ENCODE data around the gene TESK2. TPM values are rescaled to one million over a fixed set of nuclear protein-coding genes. Genes with fewer than 3 reads are reported as not detected.
A peak's percentile ranks its signal among the peaks of the same experiment; 100 is the strongest.
"Not testable (repeated sequence)": the region's sequence is repeated elsewhere in the genome, so short reads cannot be mapped to it uniquely, and the experiment has no call there.

TESK2 gene
- total RNA-seq, 1 donor from 2014 or later: 8.2 TPM

DNA sequence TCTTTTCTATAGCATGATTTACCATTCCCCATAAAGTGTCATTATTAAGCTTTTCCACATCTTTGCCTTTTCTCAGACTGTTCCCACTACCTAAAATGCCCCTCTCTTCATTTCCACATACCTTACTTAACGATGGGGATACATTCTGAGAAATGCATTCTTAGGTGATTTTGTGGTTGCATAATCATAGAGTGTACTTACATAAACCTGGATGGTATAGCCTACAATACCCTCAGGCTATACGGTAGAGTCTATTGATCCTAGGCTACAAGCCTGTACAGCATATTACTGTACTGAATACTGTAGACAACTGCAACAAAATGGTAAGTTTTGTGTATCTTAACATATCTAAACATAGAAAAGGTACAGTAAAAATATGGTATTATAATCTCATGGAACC lies 95.9 kb downstream of the TESK2 start:
- no peaks in the 10 kb centered on the region for H3K9me3 ChIP-seq

DNA sequence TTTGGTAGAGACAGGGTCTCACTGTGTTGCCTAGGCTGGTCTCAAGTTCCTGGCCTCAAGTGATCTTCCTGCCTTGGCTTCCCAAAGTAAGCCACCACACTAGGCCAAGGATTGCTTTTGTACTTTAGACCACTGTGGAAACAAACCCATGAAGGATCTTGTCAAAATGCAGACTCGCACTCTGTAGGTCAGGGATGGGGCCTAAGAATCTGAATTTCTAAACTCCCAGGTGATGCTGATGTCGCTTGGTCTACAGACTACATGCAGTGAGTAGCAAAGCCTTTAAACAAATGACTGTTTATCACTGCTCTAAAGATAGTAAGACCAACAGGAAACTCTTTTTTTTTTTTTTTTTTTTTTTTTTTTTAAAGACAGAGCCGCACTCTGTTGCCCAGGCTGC lies 96.6 kb downstream of the TESK2 start:
- TF ChIP-seq CTCF (IDR thresholded peaks at IDR 0.05): no peak
- Histone ChIP-seq H3K27ac (peak overlapping the region; percentile 55), H3K27me3 (ENCODE audit: low read depth) (no peaks in the 10 kb centered on the region), H3K4me1 (peaks cover 15% of the 10 kb centered on the region), H3K4me3 (no peak overlapping the region), H3K36me3 (no peaks in the 10 kb centered on the region), H3K9me3 (no peaks in the 10 kb centered on the region)
- peak in 1 of 2 donors; percentile 8 for ATAC-seq
- no peak for DNase-seq
- intact Hi-C loops (cut with DNase I): no loop called here

More for the DNA sequence above, 95.9 kb downstream of the TESK2 start:
- intact Hi-C loops (cut with DNase I): no loop called here
- H3K36me3 ChIP-seq: no peaks in the 10 kb centered on the region
- DNase-seq (no peak), ATAC-seq (no peak)
- no peak overlapping the region for H3K27ac ChIP-seq
- H3K4me1 ChIP-seq: peaks cover 15% of the 10 kb centered on the region
- no peaks in the 10 kb centered on the region for H3K27me3 ChIP-seq (ENCODE audit: low read depth)
- H3K4me3 ChIP-seq: no peak overlapping the region
- TF ChIP-seq CTCF (IDR thresholded peaks at IDR 0.05): no peak

DNA sequence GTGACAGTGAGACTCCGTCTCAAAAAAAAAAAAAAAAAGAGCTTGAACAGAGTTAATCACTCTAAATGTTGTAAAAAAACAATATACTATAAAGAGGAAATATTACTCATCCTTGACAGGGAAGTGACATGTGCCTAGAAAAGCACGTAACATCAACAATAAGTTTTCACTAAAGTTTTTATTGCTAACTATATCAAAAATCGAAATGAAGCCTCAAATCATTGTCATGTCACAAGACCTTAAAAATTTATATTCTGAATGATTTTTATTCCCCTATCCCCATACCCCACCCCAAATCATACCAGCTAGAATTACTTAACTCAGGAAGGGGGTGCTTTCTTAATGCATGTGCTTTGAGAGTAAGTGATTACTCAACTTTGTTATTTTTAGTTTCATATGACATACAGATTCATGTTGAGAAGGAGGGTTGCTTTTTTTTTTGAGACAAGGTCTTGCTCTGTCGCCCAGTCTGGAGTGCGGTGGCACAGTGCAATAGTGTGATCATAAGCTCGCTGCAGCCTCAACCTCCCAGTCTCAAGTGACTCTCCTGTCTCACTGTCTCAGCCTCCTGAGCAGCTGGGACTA lies 97.2 kb downstream of the TESK2 start:
- peak overlapping the region; percentile 55 for H3K27ac ChIP-seq
- peak; percentile 68 for DNase-seq
- no peaks in the 10 kb centered on the region for H3K9me3 ChIP-seq
- intact Hi-C loops (cut with DNase I): no loop called here
- no peaks in the 10 kb centered on the region for H3K27me3 ChIP-seq (ENCODE audit: low read depth)
- TF ChIP-seq CTCF (IDR thresholded peaks at IDR 0.05): no peak
- no peaks in the 10 kb centered on the region for H3K36me3 ChIP-seq
- H3K4me3 ChIP-seq: no peak overlapping the region
- ATAC-seq: peak; percentile 74 to 84
- peaks cover 15% of the 10 kb centered on the region for H3K4me1 ChIP-seq

- intact Hi-C loops (cut with DNase I): no loop called here
- H3K27me3 ChIP-seq (ENCODE audit: low read depth): no peaks in the 10 kb centered on the region
- H3K4me3 ChIP-seq: no peak overlapping the region
These were observed 104.7 kb downstream of the TESK2 start for GRCh38 chr1:45386219-45386618.

GRCh38 chr1:45385302-45385701 lies 105.7 kb downstream of the TESK2 start:
- H3K9me3 ChIP-seq: no peaks in the 10 kb centered on the region
- no peak overlapping the region for H3K4me3 ChIP-seq
- ATAC-seq (no peak), DNase-seq (no peak)
- H3K4me1 ChIP-seq: no peaks in the 10 kb centered on the region
- H3K27ac ChIP-seq: no peak overlapping the region
- H3K36me3 ChIP-seq: no peaks in the 10 kb centered on the region
- intact Hi-C loops (cut with DNase I): no loop called here
- H3K27me3 ChIP-seq (ENCODE audit: low read depth): no peaks in the 10 kb centered on the region
- no peak for TF ChIP-seq CTCF (IDR thresholded peaks at IDR 0.05)

More at GRCh38 chr1:45386219-45386618, 104.7 kb downstream of the TESK2 start:
- DNase-seq (no peak), ATAC-seq (no peak)
- no peak overlapping the region for H3K27ac ChIP-seq
- H3K9me3 ChIP-seq: no peaks in the 10 kb centered on the region
- no peaks in the 10 kb centered on the region for H3K36me3 ChIP-seq
- no peak for TF ChIP-seq CTCF (IDR thresholded peaks at IDR 0.05)
- H3K4me1 ChIP-seq: no peaks in the 10 kb centered on the region

- ATAC-seq; H3K27me3 ChIP-seq (ENCODE audit: low read depth); DNase-seq; H3K4me3 ChIP-seq; H3K4me1 ChIP-seq; H3K27ac ChIP-seq; H3K9me3 ChIP-seq; H3K36me3 ChIP-seq; intact Hi-C loops (cut with DNase I): not testable (repeated sequence)
These were observed 106.8 kb downstream of the TESK2 start for GRCh38 chr1:45384213-45384612.
